GM13977 (cell line): ENCODE data around the gene PGAM5.

Experiments used
- DNase-seq: peaks from one replicate; pipeline ENCODE4 v3.0.0; 2012; ENCODE audit warnings: low spot score
- CTCF ChIP-seq: IDR thresholded peaks from 2 replicates; pipeline ENCODE4 v1.5.1; 2012; ENCODE audit warnings: mild to moderate bottlenecking, control low read depth; ENCODE audit not compliant: insufficient read depth; ENCODE audit errors: extremely low read depth, missing control alignments
- in situ Hi-C: fragments of 300-500 bp; cut with MboI; formaldehyde crosslinking; loops from one replicate; pipeline ENCODE4 v1.12.0; 2022; ENCODE audit warnings: low sequenced_read_pairs, low pct_unique_long_range_greater_than_20kb, mixed read lengths, inconsistent platforms; ENCODE audit not compliant: unreplicated experiment

Gene PGAM5

GRCh38 chr12:132726386-132726785, 15.7 kb downstream of the PGAM5 start:
- no peak for TF ChIP-seq CTCF
- DNase-seq, result no peak
- in situ Hi-C loops, result no loop called here

GRCh38 chr12:132727091-132727794, 16.6 kb downstream of the PGAM5 start:
- TF ChIP-seq CTCF, result no peak
- no peak for DNase-seq
- in situ Hi-C loops, result no loop called here

- no peak for DNase-seq
- no peak for TF ChIP-seq CTCF
- in situ Hi-C loops, result no loop called here
Measured at GRCh38 chr12:132728502-132728901, 17.9 kb downstream of the PGAM5 start.

GRCh38 chr12:132729541-132730320, 19.1 kb downstream of the PGAM5 start:
- DNase-seq, result no peak
- TF ChIP-seq CTCF, result no peak
- in situ Hi-C loops, result no loop called here

GRCh38 chr12:132730353-132730752, 19.7 kb downstream of the PGAM5 start:
- no peak for TF ChIP-seq CTCF
- in situ Hi-C loops, result no loop called here
- no peak for DNase-seq

- TF ChIP-seq CTCF, result no peak
- DNase-seq, result no peak
- in situ Hi-C loops, result no loop called here
Measured at GRCh38 chr12:132731574-132731973, 20.9 kb downstream of the PGAM5 start.
